Subcutaneous adipose tissue (tissue), 4 donors: ENCODE results near the gene ATF7. TPM values are rescaled to one million over a fixed set of nuclear protein-coding genes. Genes with fewer than 3 reads are reported as not detected.

Experiments
- total RNA-seq, 4 donors: library from RNA; depleted of rRNA; stranded (reverse); fragments of >200 nt; gene quantifications; one replicate each; pipeline ENCODE4 v1.1.0, GENCODE V29; 2016
- TF ChIP-seq, protein P1 (sequence below): fragments of 450-650 bp; IDR thresholded peaks from one replicate; pipeline ENCODE4 v1.5.1; 2016; ENCODE audit warnings: low read depth, mild to moderate bottlenecking, control low read depth, antibody characterized with exemption, moderate library complexity

Gene ATF7
- total RNA-seq, 4 donors from 2014 or later, result 32.0 to 49.7 (median 43.7) TPM

- TF ChIP-seq, protein P1, sequence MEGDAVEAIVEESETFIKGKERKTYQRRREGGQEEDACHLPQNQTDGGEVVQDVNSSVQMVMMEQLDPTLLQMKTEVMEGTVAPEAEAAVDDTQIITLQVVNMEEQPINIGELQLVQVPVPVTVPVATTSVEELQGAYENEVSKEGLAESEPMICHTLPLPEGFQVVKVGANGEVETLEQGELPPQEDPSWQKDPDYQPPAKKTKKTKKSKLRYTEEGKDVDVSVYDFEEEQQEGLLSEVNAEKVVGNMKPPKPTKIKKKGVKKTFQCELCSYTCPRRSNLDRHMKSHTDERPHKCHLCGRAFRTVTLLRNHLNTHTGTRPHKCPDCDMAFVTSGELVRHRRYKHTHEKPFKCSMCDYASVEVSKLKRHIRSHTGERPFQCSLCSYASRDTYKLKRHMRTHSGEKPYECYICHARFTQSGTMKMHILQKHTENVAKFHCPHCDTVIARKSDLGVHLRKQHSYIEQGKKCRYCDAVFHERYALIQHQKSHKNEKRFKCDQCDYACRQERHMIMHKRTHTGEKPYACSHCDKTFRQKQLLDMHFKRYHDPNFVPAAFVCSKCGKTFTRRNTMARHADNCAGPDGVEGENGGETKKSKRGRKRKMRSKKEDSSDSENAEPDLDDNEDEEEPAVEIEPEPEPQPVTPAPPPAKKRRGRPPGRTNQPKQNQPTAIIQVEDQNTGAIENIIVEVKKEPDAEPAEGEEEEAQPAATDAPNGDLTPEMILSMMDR, result no peak
Measured at GRCh38 chr12:53626702-53627169, 554 bp upstream of the ATF7 start.

- TF ChIP-seq, protein P1, result no peak
Measured at GRCh38 chr12:53625373-53625945, 723 bp downstream of the ATF7 start.

- TF ChIP-seq, protein P1, result no peak
Measured at GRCh38 chr12:53624956-53625355, 1.2 kb downstream of the ATF7 start.

- TF ChIP-seq, protein P1, result no peak
Measured at GRCh38 chr12:53624458-53624857, 1.7 kb downstream of the ATF7 start.

- TF ChIP-seq, protein P1, result no peak
Measured at GRCh38 chr12:53623548-53624385, 2.4 kb downstream of the ATF7 start.

GRCh38 chr12:53622724-53623123 is 3.5 kb downstream of the ATF7 start:
- TF ChIP-seq, protein P1, result no peak

DNA sequence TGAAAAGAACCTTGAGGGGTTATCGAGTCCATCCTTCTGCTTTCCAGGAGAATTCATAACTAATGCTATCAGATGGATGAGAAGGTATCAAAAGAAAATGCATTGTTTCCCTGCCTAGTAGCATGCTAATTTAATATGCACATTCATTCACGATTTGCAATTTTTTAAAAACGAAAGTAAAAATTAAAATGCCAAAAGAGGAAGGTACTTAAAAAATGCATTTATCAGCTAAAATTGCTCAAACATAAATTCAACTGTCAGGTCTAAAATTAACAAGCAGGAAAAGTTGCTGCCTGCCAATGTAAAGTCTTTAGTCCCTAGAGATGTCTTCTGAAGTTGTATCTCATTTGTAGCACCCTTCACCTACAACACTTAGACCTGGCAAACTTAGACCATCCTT is 7.9 kb downstream of the ATF7 start:
- TF ChIP-seq, protein P1, result no peak
